HAP-1 (cell line): ENCODE data around the gene NEK11.

Experiments
- DNase-seq, 2 experiments: peaks; one replicate each; pipeline ENCODE4 v3.0.0-alpha.2; 2016 to 2020; ENCODE audit warnings: low spot score in 2 of 2
- H3K27me3 ChIP-seq: fragments of 250-450 bp; sonication (Bioruptor Pico); 2 replicates; pipeline ENCODE4 v1.5.1; 2020; ENCODE audit warnings: low read depth, mild to moderate bottlenecking, moderate library complexity
- H3K36me3 ChIP-seq: fragments of 250-450 bp; sonication (Bioruptor Pico); replicated peaks from 2 replicates; pipeline ENCODE4 v1.5.1; 2020; ENCODE audit warnings: mild to moderate bottlenecking
- H3K4me1 ChIP-seq: fragments of 250-450 bp; sonication (Bioruptor Pico); 2 replicates; pipeline ENCODE4 v1.5.1; 2020; ENCODE audit warnings: mild to moderate bottlenecking
- H3K4me3 ChIP-seq: fragments of 250-450 bp; sonication (Bioruptor Pico); 2 replicates; pipeline ENCODE4 v1.5.1; 2020; ENCODE audit warnings: mild to moderate bottlenecking, moderate library complexity
- H3K9me3 ChIP-seq: fragments of 250-450 bp; sonication (Bioruptor Pico); 2 replicates; pipeline ENCODE4 v1.5.1; 2020; ENCODE audit warnings: mild to moderate bottlenecking, moderate library complexity
- in situ Hi-C: fragments of 300-500 bp; cut with MboI; formaldehyde crosslinking; loops from 3 replicates; pipeline ENCODE4 v1.14.3; 2020; ENCODE audit warnings: low sequenced_read_pairs, inconsistent platforms, mixed read lengths

The NEK11 gene, protein sequence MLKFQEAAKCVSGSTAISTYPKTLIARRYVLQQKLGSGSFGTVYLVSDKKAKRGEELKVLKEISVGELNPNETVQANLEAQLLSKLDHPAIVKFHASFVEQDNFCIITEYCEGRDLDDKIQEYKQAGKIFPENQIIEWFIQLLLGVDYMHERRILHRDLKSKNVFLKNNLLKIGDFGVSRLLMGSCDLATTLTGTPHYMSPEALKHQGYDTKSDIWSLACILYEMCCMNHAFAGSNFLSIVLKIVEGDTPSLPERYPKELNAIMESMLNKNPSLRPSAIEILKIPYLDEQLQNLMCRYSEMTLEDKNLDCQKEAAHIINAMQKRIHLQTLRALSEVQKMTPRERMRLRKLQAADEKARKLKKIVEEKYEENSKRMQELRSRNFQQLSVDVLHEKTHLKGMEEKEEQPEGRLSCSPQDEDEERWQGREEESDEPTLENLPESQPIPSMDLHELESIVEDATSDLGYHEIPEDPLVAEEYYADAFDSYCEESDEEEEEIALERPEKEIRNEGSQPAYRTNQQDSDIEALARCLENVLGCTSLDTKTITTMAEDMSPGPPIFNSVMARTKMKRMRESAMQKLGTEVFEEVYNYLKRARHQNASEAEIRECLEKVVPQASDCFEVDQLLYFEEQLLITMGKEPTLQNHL

DNA sequence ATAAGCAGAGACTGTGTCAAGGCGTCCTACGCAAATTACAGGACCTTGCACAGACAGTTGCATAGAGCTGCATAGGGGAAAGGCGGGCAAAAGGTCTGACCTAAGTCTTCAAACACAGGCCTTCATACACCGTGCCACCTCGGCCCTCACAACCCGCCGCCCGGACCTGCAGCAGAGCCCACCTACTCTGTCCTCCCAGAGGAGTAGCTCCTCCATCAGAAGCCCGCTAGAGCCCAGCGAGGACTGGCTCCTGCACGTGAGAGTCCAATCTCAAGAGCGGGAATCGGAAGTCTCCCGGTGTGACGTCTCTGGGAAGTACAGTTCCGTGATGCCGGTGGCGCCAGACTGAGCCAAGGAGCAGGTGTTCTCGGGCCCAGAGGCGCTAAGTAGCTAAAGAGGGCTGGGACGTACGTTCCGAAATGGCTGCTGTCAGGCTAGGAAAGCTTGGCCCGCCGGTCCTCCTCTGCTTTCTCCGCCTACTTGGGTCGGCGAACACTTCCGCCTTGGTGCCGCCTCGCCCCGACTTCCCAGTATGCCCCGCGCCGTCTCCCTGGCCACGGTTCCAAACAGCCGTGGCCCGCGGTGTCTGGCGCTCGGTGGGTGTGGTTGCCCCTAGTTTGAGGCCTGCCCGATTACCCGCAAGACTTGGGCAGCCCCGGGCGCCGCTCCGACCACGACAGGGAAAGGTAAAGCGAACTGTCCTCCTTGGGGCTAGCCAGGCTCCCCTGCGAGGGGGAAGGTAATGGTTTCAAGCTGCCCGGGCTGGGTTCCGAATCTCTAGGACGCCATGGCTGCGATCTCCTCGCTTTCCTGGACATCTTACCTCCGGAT lies at the start of gene NEK11, which contains the start of gene ASTE1:
Gene NEK11, plus strand, starts transcription at position 557 of the 831 bp plus-strand sequence. CDS start 2,832 bp downstream, outside the sequence.
Gene ASTE1, minus strand, starts transcription at position 505 of the 831 bp plus-strand sequence. CDS start 1,519 bp downstream, outside the sequence.
- Histone ChIP-seq H3K4me1 (peaks cover 19% of the 10 kb centered on the region), H3K9me3 (no peaks in the 10 kb centered on the region), H3K4me3 (peak within 1 kb of the TSS; percentile 52), H3K27me3 (no peaks in the 10 kb centered on the region), H3K36me3 (peaks cover 9% of the 10 kb centered on the region)
- peak; percentile 75 to 92 for DNase-seq
- in situ Hi-C loops: loop anchor here (25.0 kb wide), 2 partner anchors 986 to 1161 kb away; no protein-coding TSS in a partner anchor

DNA sequence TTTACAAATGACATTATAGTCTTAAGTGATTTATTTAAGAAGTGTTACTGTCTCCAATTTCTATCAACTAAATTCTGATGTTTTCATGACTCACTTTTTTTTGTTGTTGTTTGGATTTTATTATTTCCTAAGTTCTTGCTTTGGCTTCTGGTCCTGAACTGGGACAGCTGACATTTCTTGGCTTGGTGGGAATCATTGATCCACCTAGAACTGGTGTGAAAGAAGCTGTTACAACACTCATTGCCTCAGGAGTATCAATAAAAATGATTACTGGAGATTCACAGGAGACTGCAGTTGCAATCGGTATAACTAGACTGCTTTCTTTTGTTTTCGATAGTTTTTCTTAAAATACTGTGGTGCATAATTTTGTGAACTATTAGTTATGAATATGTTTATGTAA lies 47.6 kb upstream of the NEK11 start:
- DNase-seq: no peak
- H3K9me3 ChIP-seq: no peaks in the 10 kb centered on the region
- H3K4me1 ChIP-seq: peaks cover 4% of the 10 kb centered on the region; the same call in 1 of the 2 replicates
- peaks cover 27% of the 10 kb centered on the region for H3K36me3 ChIP-seq
- H3K4me3 ChIP-seq: no peak overlapping the region
- no peaks in the 10 kb centered on the region; the same call in 1 of the 2 replicates for H3K27me3 ChIP-seq
- in situ Hi-C loops: no loop called here

DNA sequence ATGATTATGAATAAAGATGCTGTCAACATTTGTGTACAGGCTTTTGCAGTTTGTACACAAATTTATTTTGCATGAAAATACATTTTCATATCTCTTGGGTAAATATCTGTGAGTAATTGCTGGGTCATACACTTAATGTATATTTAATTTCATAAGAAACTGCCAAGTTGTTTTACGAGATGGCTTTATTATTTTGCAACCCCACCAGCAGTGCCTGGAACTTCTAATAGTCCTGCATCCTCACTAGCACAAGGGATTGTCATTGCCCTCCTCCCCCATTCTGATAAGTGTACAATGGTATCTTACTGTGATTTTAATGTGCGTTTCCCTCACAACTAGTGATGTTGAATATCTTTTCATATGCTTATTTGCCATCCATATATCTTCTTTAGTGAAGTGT lies 45.2 kb upstream of the NEK11 start:
- in situ Hi-C loops: no loop called here
- H3K36me3 ChIP-seq: peaks cover 19% of the 10 kb centered on the region
- H3K27me3 ChIP-seq: no peaks in the 10 kb centered on the region; the same call in 1 of the 2 replicates
- peaks cover 4% of the 10 kb centered on the region; the same call in 1 of the 2 replicates for H3K4me1 ChIP-seq
- DNase-seq: no peak
- no peak overlapping the region for H3K4me3 ChIP-seq
- no peaks in the 10 kb centered on the region for H3K9me3 ChIP-seq

DNA sequence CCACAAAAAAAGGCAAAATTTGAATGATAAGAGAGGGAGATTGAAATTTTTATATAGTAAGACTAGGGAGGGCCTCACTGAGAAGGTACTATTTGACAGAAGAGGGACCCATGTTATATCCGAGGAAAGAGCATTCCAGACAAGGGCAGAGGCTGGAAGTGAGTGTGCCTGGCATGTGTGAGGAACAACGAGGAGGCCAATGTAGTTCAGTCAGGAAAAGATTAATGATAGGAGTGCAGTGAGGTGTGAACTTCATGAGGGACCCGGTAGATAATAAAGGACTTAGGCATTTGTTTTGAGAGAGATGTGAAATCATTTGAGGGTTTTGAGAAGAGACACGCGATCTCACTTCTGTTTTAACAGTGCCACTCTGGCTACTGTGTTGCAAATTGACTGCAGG lies 36.4 kb upstream of the NEK11 start:
- no peaks in the 10 kb centered on the region for H3K4me1 ChIP-seq
- in situ Hi-C loops: no loop called here
- H3K9me3 ChIP-seq: no peaks in the 10 kb centered on the region
- H3K27me3 ChIP-seq: no peaks in the 10 kb centered on the region
- no peak for DNase-seq
- peaks cover 6% of the 10 kb centered on the region for H3K36me3 ChIP-seq
- no peak overlapping the region for H3K4me3 ChIP-seq

- Histone ChIP-seq H3K27me3 (no peaks in the 10 kb centered on the region), H3K9me3 (no peaks in the 10 kb centered on the region), H3K4me3 (no peak overlapping the region), H3K4me1 (no peaks in the 10 kb centered on the region), H3K36me3 (peaks cover 6% of the 10 kb centered on the region)
- in situ Hi-C loops: no loop called here
- no peak for DNase-seq
Observed at GRCh38 chr3:130991126-130991525, 35.6 kb upstream of the NEK11 start.

DNA sequence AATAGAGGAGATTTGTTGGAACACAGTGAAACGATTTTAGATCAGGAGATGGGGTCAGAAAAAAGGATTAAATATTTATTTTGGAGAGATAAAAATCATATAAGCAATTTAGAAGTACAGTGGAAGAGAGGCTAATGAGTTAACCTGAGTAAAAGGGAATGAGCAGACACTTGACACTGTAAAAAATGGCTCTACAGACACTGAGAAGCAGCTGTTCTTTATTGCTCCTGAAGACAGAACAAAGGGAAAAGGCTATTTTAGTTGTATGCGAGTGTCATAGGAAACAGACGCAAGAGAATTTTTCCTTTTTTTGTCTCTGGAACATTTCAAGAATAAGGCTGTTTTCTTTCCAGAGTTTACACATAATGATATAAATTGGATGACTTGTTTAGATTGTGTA lies 34.3 kb upstream of the NEK11 start:
- peaks cover 13% of the 10 kb centered on the region for H3K36me3 ChIP-seq
- no peaks in the 10 kb centered on the region for H3K27me3 ChIP-seq
- in situ Hi-C loops: no loop called here
- H3K4me1 ChIP-seq: no peaks in the 10 kb centered on the region
- H3K9me3 ChIP-seq: no peaks in the 10 kb centered on the region
- H3K4me3 ChIP-seq: no peak overlapping the region
- no peak for DNase-seq

DNA sequence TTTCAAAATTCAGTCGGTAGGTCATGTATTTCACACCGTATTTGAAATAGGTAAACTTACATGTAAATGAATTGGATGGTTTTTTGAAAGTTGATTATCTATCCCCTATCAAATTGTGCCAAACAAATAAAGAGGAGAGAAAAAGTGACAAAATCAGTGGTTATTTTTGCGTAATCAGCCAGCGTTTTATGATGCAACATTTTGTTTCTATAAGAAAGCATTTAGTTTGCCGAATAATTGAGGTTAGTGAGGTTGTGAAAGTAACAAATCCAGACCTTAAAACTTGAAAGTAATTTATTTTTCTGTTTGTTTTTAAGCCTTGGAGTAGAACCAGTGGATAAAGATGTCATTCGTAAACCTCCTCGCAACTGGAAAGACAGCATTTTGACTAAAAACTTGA lies 29.4 kb upstream of the NEK11 start:
- in situ Hi-C loops: no loop called here
- no peaks in the 10 kb centered on the region for H3K4me1 ChIP-seq

DNA sequence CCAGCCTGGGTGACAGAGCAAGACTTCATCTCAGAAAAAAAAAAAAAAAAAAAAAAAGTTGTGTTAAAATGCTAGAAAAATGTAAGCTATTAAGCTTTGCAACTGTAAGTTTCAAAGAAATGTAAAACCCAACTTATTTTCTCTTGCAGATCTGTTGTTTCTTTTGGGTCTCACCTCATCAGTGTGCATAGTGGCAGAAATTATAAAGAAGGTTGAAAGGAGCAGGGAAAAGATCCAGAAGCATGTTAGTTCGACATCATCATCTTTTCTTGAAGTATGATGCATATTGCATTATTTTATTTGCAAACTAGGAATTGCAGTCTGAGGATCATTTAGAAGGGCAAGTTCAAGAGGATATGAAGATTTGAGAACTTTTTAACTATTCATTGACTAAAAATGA lies 25.6 kb upstream of the NEK11 start:
- in situ Hi-C loops: no loop called here
- Histone ChIP-seq H3K9me3 (no peaks in the 10 kb centered on the region), H3K4me1 (no peaks in the 10 kb centered on the region), H3K4me3 (no peak overlapping the region), H3K27me3 (no peaks in the 10 kb centered on the region), H3K36me3 (peaks cover 39% of the 10 kb centered on the region)
- no peak for DNase-seq

More for the DNA sequence above, 29.4 kb upstream of the NEK11 start:
- no peaks in the 10 kb centered on the region for H3K9me3 ChIP-seq
- H3K4me3 ChIP-seq: no peak overlapping the region
- H3K36me3 ChIP-seq: peaks cover 36% of the 10 kb centered on the region
- H3K27me3 ChIP-seq: no peaks in the 10 kb centered on the region
- DNase-seq: no peak

- Histone ChIP-seq H3K36me3 (peaks cover 27% of the 10 kb centered on the region), H3K9me3 (no peaks in the 10 kb centered on the region), H3K27me3 (no peaks in the 10 kb centered on the region), H3K4me3 (no peak overlapping the region), H3K4me1 (peaks cover 16% of the 10 kb centered on the region)
- in situ Hi-C loops: no loop called here
- no peak for DNase-seq
Observed at GRCh38 chr3:131004603-131005002, 22.1 kb upstream of the NEK11 start.

DNA sequence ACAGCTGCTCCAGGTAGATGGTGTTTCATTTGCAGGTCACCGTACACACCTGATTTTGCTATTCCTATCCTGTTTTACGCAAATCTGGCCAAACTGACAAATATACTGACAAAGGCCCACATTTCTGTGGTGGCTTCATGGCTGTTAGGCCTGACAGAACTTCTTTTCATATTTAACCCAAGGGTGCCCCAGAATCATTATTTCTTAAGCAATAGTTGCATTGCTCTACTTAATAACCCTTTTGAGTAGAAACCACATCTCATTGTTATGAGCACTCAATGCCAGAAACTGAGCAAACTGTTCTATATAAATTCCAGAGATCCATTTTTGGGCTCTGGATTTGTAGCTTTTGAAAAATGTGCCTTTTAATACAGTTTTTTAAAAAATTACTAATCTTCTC lies 19.4 kb upstream of the NEK11 start:
- Histone ChIP-seq H3K4me3 (no peak overlapping the region), H3K4me1 (peaks cover 16% of the 10 kb centered on the region), H3K36me3 (peaks cover 23% of the 10 kb centered on the region), H3K9me3 (no peaks in the 10 kb centered on the region), H3K27me3 (no peaks in the 10 kb centered on the region)
- peak; percentile 8 to 58 for DNase-seq
- in situ Hi-C loops: no loop called here

DNA sequence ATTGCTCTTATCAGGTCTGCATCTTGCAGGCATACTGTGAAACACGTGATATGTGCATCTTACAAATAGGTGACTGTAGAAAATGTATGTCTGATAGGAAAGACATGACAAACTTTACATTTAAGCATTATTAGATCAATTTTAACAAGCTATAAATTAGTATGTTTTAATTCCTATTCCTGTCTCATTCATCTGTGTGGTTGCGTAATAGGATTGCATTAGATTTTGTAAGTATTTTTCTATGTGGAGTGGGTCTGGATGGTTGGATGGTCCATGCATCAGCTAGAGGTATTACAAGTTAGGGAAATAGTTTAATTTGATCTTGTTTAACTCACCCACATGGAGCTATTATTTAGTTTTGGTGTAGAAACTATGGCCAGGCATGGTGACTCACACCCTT lies 18.9 kb upstream of the NEK11 start:
- in situ Hi-C loops: no loop called here
- DNase-seq: no peak
- H3K27me3 ChIP-seq: no peaks in the 10 kb centered on the region
- peaks cover 19% of the 10 kb centered on the region for H3K4me1 ChIP-seq
- H3K4me3 ChIP-seq: no peak overlapping the region
- H3K9me3 ChIP-seq: no peaks in the 10 kb centered on the region
- H3K36me3 ChIP-seq: peaks cover 28% of the 10 kb centered on the region

DNA sequence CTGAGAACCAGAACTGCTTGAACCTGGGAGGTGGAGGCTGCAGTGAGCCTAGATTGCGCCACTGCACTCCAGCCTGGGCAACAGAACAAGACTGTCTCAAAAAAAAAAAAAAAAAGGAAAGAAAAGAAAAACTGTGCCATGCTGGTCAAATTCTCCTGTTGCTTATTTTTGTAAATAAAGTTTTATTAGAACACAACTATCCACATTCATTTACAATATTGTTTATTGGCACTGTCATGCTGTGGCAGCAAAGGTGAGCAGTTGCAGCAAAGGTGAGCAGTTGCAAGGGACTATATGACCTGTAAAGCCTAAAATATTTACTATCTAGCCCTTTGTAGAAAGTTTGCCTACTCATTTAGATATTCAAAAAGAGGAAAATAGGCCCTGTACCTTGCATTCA lies 18.4 kb upstream of the NEK11 start:
- no peaks in the 10 kb centered on the region for H3K27me3 ChIP-seq
- in situ Hi-C loops: no loop called here
- H3K36me3 ChIP-seq: peaks cover 31% of the 10 kb centered on the region
- H3K9me3 ChIP-seq: no peaks in the 10 kb centered on the region
- H3K4me3 ChIP-seq: no peak overlapping the region
- peaks cover 19% of the 10 kb centered on the region for H3K4me1 ChIP-seq
- DNase-seq: no peak

DNA sequence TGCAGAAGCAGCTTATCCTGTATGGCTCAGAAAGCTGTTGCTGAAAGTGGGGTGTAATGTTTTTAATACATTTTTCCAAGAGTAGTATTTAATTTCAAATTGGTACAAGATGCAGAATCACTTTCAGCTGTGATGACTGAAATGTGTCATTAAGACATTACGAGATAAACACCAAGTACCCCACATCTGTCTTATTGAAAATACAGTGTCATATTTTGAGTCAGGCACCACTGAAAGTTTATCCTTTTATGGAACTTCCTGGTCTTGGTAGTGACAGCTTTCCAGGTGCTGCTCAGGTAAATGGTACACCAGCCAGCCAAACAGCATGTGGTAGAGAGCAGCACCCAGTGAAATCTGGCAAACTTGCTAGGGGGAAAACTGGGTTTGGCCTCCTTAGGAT lies 17.0 kb upstream of the NEK11 start:
- no peak for DNase-seq
- no peaks in the 10 kb centered on the region for H3K9me3 ChIP-seq
- H3K36me3 ChIP-seq: peaks cover 31% of the 10 kb centered on the region
- H3K4me1 ChIP-seq: peaks cover 25% of the 10 kb centered on the region
- H3K4me3 ChIP-seq: no peak overlapping the region
- H3K27me3 ChIP-seq: no peaks in the 10 kb centered on the region
- in situ Hi-C loops: no loop called here
